ENCODE results near the gene PDPK1. TPM values are rescaled to one million over a fixed set of nuclear protein-coding genes. Genes with fewer than 3 reads are reported as not detected.
A peak's percentile ranks its signal among the peaks of the same experiment; 100 is the strongest.

PDPK1 gene
- total and polyA plus RNA-seq, 8 donors = 36.5 to 64.8 (median 44.4) TPM

DNA sequence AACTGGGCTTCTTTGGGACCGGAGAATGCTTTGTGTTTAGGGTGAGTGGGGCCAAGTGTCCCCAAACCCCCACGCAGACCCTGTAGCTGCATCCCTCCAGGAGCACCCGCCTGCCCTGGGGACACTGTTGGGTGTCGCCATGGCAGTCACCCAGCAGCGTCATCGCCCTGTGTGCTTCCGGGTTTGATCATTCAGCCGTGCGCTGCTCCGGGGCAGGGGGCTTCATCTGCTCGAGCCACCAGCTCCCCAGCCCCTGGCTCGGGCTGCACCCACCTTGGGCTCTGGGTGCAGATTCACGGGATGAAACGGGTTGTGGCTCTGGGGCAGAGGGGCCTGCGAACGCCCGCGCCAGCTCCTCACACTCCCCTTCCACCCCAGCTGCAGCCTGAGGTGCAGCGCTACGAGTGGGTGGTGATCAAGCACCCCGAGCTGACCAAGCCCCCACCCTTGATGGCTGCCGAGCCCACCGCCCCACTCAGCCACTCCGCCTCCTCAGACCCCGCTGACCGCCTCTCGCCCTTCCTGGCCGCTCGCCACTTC lies 37.9 kb upstream of the PDPK1 start:
- intact Hi-C loops (cut with DNase I) = loop anchor here in 1 of 2 donors (5.0 kb wide), 1 partner anchor 158 kb away; the partner anchor contains the start of gene ABCA3
- Histone ChIP-seq H3K4me3 (no peak overlapping the region), H3K4me1 (peaks cover 14 to 54% of the 10 kb centered on the region in 2 donors), H3K9me3 (no peaks in the 10 kb centered on the region), H3K27ac (no peak overlapping the region), H3K36me3 (peaks cover 0 to 55% of the 10 kb centered on the region in 2 donors), H3K27me3 (no peaks in the 10 kb centered on the region)
- ATAC-seq (no peak), DNase-seq (peak in 1 of 4 donors; percentile 61)
- TF ChIP-seq, protein P1, sequence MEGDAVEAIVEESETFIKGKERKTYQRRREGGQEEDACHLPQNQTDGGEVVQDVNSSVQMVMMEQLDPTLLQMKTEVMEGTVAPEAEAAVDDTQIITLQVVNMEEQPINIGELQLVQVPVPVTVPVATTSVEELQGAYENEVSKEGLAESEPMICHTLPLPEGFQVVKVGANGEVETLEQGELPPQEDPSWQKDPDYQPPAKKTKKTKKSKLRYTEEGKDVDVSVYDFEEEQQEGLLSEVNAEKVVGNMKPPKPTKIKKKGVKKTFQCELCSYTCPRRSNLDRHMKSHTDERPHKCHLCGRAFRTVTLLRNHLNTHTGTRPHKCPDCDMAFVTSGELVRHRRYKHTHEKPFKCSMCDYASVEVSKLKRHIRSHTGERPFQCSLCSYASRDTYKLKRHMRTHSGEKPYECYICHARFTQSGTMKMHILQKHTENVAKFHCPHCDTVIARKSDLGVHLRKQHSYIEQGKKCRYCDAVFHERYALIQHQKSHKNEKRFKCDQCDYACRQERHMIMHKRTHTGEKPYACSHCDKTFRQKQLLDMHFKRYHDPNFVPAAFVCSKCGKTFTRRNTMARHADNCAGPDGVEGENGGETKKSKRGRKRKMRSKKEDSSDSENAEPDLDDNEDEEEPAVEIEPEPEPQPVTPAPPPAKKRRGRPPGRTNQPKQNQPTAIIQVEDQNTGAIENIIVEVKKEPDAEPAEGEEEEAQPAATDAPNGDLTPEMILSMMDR (IDR thresholded peaks at IDR 0.05) = no peak

DNA sequence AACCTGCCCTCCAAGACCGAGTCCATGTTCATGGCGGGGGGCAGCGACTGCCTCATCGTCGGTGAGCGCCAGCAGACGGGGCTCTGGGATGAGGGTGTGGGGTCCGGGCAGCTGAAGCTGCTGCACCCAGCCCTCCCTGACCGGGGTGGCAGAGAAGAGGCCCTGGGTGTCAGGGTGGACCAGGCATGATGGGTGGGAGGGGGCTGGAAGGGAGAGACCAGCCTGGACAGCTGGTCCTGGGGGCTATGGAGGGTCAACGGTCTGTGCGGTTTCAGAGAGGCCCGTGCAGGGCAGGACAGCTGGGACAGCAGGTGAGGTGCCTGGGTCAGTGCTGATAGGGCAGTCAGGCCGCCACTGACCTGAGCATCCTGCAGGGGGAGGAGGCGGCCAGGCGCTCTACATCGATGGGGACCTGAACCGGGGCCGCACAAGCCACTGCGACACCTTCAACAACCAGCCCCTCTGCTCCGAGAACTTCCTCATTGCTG lies 37.3 kb upstream of the PDPK1 start:
- intact Hi-C loops (cut with DNase I) = loop anchor here in 1 of 2 donors (5.0 kb wide), 1 partner anchor 158 kb away; the partner anchor contains the start of gene ABCA3
- DNase-seq (peak in 2 of 4 donors; percentile 32 to 72), ATAC-seq (no peak)
- Histone ChIP-seq H3K27ac (no peak overlapping the region), H3K9me3 (no peaks in the 10 kb centered on the region), H3K4me1 (peaks cover 14 to 54% of the 10 kb centered on the region in 2 donors), H3K27me3 (no peaks in the 10 kb centered on the region), H3K36me3 (peaks cover 0 to 55% of the 10 kb centered on the region in 2 donors), H3K4me3 (no peak overlapping the region)
- TF ChIP-seq, protein P1 (IDR thresholded peaks at IDR 0.05) = no peak

DNA sequence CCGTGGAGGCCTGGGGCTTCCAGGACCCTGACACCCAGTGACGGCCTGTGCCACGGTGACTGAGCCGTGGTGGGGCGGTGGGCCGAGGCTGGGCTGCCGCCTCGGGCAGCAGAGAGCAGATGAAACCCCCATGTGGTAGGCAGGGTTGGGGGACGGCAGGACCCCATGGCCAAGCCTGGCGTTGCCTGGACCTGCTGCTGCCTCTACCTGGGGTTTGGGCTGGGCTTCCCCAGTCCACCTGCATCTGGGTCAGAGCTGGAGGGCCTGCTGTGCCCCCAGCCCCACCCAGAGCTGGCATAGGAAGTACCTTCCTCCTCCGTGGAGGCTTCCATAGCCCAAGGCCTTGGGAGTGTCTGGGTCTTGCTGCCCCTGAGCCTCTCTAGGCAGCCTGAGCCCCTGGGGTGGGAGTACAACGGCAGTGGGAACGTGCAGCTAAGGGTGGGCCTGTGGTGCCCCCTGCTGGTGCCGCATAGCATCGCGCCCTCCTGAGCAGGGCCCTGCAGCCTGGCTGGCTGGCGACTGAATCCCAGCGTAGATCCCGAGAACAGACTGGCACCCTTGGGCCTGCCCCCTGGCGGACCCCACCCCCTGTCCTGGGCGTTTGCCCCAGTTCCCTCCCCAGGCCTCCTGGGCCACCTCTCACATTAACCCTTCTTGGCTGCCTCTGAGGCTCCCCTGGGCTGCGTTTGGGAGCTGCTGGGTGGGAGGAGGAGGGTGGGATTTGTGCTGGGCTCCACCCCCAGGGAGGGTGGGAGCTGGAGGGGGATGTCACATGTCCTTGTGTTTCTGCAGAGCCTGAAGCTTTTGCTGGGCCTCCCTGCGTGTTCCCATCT lies 36.7 kb upstream of the PDPK1 start:
- ATAC-seq (peak; percentile 85), DNase-seq (peak; percentile 81 to 96 (median 91))
- intact Hi-C loops (cut with DNase I) = loop anchor here in 1 of 2 donors (5.0 kb wide), 1 partner anchor 159 kb away; the partner anchor contains the start of gene ABCA3
- H3K9me3 ChIP-seq = no peaks in the 10 kb centered on the region
- TF ChIP-seq, protein P1 (IDR thresholded peaks at IDR 0.05) = peak; percentile 99
- H3K4me1 ChIP-seq = peaks cover 14 to 54% of the 10 kb centered on the region in 2 donors
- no peaks in the 10 kb centered on the region for H3K27me3 ChIP-seq
- peaks cover 0 to 49% of the 10 kb centered on the region in 2 donors for H3K36me3 ChIP-seq
- H3K27ac ChIP-seq = no peak overlapping the region
- H3K4me3 ChIP-seq = no peak overlapping the region

DNA sequence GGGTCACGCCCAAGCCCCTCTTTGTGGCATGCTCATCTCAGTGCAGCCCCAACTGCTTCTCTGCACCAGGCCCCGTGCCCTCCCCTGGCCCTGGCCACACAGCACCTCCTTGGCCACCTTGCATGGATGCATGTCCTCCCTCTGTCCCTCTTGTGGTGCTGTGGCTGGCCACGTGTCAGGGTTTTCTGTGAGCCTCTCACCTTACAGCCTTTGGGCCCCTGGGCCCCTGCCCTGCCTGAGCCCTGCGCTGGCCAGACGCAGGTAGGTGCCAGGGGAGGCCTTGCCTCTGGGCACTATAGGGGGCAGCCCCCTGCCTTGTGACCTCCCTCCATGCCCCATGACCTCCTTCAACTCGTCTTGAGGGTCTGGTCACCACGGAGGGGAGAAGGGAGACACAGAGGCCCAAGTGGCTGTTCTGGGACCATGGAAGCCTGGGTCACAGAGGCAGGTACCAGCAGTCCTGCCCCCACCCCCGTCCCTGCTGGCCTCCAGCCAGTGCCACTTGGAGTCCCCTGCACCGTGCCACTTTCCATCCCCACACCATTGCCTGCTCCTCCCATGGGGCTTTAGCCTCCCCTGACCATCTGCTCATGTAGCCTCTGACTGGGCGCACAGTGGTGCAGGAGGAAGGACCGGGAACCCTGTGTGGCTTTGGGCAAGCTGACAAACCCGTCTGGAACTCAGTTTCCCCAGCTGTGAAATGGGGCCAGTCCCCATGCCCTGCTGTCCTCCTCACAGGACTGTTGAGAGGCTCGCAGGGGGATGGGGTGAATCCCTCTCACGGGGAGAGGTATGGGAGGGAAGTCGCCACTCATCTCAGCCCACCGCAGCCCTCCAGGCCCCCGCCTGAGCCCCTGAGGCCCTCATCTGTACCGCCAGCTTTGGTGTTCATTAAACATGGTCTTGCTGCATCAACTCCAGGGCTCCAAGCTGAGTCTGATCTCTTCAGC lies 35.6 kb upstream of the PDPK1 start:
- Histone ChIP-seq H3K9me3 (no peaks in the 10 kb centered on the region), H3K4me3 (no peak overlapping the region), H3K27me3 (no peaks in the 10 kb centered on the region), H3K36me3 (peaks cover 0 to 39% of the 10 kb centered on the region in 2 donors), H3K4me1 (peaks cover 12 to 58% of the 10 kb centered on the region in 2 donors), H3K27ac (peak overlapping the region in 1 of 2 donors; percentile 42)
- no peak for ATAC-seq
- DNase-seq = peak in 1 of 4 donors; percentile 64
- TF ChIP-seq, protein P1 (IDR thresholded peaks at IDR 0.05) = no peak
- intact Hi-C loops (cut with DNase I) = loop anchor here in 1 of 2 donors (5.0 kb wide), 1 partner anchor 160 kb away; the partner anchor contains the start of gene ABCA3

Measured in left lung (tissue), 10 donors.